Measurements from ENCODE around the gene EIF4G1. TPM values are rescaled to one million over a fixed set of nuclear protein-coding genes. Genes with fewer than 3 reads are reported as not detected.

The EIF4G1 gene
- total RNA-seq, 4 donors from 2014 or later, result 158 to 318 (median 213) TPM

DNA sequence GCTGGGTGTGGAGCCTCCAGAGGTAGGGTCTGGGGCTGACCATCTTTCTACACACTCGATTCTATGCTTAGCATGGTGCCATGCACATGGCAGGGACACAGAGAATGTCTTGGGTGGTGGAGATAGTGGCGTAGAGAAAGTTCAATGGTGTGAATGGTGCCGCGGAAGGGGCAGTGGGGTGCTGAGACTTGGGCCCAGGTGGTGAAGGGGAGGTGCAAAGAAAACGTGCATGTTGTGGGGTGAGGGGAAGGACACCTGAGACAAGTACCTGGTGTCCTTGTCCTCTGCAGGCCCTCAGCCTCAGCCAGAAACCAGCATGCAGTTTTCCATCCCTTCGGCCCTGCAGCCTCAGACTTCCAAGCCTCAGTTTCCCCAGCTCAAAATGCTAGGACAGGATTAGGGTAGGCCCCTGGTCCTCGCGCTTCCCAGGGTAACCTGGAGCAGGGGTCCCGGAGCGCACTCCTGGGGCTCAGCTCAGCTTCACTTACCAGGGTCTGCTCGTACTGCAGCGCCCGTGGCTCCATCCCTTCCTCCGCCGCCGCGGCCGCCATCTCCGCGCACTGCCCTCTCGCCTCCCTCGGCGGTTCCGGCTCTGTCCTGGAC, 46.6 kb downstream of the EIF4G1 start:
- TF ChIP-seq CTCF (IDR thresholded peaks at IDR 0.05; ENCODE audit: low read depth), result no peak

DNA sequence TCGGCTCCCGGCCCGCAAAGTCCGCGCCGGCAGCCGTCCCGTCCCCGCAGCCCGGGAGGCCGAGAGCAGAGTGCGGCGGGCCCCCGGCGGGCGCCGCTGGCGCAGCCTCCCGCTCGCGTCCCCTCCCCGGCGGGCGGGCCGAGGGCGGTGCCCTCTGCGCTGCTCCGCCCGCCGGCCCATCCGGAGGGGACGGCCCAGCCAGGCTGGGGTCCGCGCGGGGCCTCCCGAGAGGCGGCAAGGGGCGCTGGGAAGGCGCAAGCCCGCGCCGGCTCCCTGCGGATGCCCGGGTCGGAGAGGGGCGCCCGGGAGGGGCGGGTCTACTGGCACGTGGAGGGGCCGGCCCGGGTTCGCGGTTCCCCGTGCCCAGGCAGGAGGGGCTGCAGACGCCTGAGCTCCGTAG, 47.1 kb downstream of the EIF4G1 start, which contains the start of the genes CLCN2 and POLR2H:
TSS of gene CLCN2 (minus strand) at position 74 of the 400 bp plus-strand sequence. CDS start 126 bp downstream, outside the sequence.
TSS of gene POLR2H (plus strand) at position 179 of the 400 bp plus-strand sequence. CDS start 1,783 bp downstream, outside the sequence.
- no peak for TF ChIP-seq CTCF (IDR thresholded peaks at IDR 0.05; ENCODE audit: low read depth)

GRCh38 chr3:184361932-184362667, 47.7 kb downstream of the EIF4G1 start:
- no peak for TF ChIP-seq CTCF (IDR thresholded peaks at IDR 0.05; ENCODE audit: low read depth)

GRCh38 chr3:184362668-184363546, 48.5 kb downstream of the EIF4G1 start:
- TF ChIP-seq CTCF (IDR thresholded peaks at IDR 0.05; ENCODE audit: low read depth), result no peak

DNA sequence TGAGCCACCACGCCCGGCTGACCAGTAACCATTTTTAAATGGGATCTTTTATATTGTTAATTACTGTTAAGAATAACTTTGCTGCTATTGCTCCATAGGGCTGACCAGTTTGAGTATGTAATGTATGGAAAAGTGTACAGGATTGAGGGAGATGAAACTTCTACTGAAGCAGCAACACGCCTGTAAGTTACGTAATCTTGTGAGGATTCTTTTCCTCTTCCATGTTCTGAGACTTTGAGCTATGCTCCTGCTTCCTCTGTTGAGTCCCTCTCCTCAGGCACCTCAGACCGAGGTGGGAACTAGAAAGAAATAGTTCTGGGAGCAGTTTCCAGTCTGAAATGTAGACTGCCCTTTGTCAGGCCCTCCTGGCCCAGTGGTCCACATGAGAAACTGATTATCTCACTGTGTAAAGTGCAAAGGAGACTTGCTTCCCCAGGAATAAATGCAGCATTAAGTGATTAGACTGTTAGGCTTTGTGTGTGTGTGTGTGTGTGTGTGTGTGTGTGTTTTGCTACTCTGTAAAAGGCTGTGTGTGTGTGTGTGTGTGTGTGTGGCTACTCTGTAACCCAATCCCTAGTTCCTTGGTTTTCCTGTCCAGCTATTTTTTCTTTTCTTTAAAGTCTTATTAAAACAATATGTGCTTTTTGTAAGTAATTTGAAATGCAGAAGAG, 52.3 kb downstream of the EIF4G1 start:
- TF ChIP-seq CTCF (IDR thresholded peaks at IDR 0.05; ENCODE audit: low read depth), result no peak

- no peak for TF ChIP-seq CTCF (IDR thresholded peaks at IDR 0.05; ENCODE audit: low read depth)
These were observed 53.7 kb downstream of the EIF4G1 start for GRCh38 chr3:184368116-184368515.

Data from subcutaneous adipose tissue (tissue), 4 donors.